SU-DHL-6 (cell line): ENCODE data around the gene STAB1.

ENCODE experiments used
- EZH2phosphoT487 ChIP-seq: fragments of 200-600 bp; sonication (generic), shearing (Covaris generic); conservative IDR thresholded peaks from 2 replicates; pipeline ENCODE4 v1.6.1; 2018; ENCODE audit warnings: mild to moderate bottlenecking, antibody characterized with exemption, low read length, moderate library complexity, mixed read lengths
- TF ChIP-seq, protein P1 (sequence below): fragments of 200-600 bp; sonication (generic); IDR thresholded peaks from one replicate; pipeline ENCODE4 v1.5.1; 2017; ENCODE audit warnings: antibody characterized with exemption, mild to moderate bottlenecking, low read length, moderate library complexity; ENCODE audit not compliant: insufficient read depth, poor library complexity, severe bottlenecking

DNA sequence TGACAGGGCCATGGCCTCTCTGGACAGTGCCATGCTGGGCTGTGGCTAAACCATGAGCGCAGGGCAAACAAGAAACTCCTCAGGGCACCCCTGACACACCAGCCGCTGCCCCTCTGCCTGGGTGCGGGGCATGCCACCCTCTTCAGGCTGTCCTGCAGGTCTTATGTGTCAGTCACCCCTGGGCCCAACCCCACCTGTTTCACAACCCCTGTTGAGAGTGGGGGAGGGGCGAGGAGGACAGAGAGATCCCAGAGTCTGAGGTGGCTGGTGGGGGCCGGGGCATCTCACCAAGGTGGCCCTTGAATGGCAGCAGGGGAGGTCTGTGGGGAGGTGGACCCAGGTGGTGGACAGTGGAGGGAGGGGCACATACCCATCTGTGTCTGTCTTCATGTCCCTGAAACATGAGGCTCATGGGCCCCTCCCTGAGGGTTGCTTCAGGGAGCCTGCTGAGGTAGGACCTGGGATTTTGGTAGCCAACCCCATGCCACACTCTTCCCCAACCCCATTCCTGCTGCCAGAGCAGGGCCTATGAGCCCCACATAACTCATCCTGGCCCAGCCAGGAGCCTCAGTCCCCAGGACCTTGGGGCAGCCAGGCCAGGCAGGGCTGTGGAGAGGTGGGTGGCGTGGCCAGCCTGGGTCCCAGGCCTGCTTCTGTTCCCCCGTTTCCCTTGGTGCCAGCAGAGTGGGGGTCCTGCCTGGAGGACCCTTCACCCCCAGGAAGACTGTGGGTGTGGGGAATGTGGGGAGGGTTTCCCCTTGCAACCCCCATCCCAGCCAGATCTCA lies 1.7 kb upstream of the STAB1 start:
- TF ChIP-seq, protein P1, sequence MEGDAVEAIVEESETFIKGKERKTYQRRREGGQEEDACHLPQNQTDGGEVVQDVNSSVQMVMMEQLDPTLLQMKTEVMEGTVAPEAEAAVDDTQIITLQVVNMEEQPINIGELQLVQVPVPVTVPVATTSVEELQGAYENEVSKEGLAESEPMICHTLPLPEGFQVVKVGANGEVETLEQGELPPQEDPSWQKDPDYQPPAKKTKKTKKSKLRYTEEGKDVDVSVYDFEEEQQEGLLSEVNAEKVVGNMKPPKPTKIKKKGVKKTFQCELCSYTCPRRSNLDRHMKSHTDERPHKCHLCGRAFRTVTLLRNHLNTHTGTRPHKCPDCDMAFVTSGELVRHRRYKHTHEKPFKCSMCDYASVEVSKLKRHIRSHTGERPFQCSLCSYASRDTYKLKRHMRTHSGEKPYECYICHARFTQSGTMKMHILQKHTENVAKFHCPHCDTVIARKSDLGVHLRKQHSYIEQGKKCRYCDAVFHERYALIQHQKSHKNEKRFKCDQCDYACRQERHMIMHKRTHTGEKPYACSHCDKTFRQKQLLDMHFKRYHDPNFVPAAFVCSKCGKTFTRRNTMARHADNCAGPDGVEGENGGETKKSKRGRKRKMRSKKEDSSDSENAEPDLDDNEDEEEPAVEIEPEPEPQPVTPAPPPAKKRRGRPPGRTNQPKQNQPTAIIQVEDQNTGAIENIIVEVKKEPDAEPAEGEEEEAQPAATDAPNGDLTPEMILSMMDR = no peak
- no peak for TF ChIP-seq EZH2phosphoT487
